Measurements from ENCODE around the gene ANKS1B.

Gene ANKS1B

DNA sequence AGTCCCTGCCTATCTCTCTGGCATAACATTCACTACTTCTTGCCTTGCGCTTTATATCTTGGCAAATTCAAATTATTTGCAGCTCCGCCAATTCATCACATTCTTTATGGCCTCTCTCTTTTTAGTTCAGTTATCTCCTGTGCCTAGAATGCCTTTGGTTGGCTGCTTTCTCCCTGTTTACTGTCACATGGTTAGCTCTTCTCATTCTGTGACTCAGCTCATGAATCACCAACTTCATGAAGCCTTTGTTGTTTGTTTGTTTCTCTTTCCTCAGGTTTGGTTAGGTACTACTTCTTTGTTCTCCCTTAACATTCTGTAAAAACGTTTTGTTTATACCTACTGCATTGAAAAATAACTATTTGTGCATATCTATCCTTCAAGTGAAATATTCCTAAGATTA lies 713.7 kb downstream of the ANKS1B start:
- TF ChIP-seq NFIC (IDR thresholded peaks at IDR 0.05) (no peak), TAF1 (IDR thresholded peaks at IDR 0.05; ENCODE audit: low read depth) (no peak), CEBPB (IDR thresholded peaks at IDR 0.05) (no peak), ZBTB7A (IDR thresholded peaks at IDR 0.05; ENCODE audit: low read depth) (no peak), YY1 (IDR thresholded peaks at IDR 0.05; ENCODE audit: low read depth) (no peak), TEAD4 (IDR thresholded peaks at IDR 0.05) (no peak), RAD21 (IDR thresholded peaks at IDR 0.05; ENCODE audit: low read depth) (no peak), FOXM1 (IDR thresholded peaks at IDR 0.05; ENCODE audit: borderline replicate concordance, low read depth) (no peak), EGR1 (IDR thresholded peaks at IDR 0.05) (no peak), TCF12 (IDR thresholded peaks at IDR 0.05; ENCODE audit: low read depth) (no peak), EP300 (IDR thresholded peaks at IDR 0.05; ENCODE audit: borderline replicate concordance) (no peak), CREB1 (IDR thresholded peaks at IDR 0.05; ENCODE audit: low read depth) (no peak)
- TF ChIP-seq, protein P1, sequence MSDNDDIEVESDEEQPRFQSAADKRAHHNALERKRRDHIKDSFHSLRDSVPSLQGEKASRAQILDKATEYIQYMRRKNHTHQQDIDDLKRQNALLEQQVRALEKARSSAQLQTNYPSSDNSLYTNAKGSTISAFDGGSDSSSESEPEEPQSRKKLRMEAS (IDR thresholded peaks at IDR 0.05): no peak
- TF ChIP-seq, protein P2, sequence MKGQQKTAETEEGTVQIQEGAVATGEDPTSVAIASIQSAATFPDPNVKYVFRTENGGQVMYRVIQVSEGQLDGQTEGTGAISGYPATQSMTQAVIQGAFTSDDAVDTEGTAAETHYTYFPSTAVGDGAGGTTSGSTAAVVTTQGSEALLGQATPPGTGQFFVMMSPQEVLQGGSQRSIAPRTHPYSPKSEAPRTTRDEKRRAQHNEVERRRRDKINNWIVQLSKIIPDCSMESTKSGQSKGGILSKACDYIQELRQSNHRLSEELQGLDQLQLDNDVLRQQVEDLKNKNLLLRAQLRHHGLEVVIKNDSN (IDR thresholded peaks at IDR 0.05): no peak
- TF ChIP-seq, protein P3, sequence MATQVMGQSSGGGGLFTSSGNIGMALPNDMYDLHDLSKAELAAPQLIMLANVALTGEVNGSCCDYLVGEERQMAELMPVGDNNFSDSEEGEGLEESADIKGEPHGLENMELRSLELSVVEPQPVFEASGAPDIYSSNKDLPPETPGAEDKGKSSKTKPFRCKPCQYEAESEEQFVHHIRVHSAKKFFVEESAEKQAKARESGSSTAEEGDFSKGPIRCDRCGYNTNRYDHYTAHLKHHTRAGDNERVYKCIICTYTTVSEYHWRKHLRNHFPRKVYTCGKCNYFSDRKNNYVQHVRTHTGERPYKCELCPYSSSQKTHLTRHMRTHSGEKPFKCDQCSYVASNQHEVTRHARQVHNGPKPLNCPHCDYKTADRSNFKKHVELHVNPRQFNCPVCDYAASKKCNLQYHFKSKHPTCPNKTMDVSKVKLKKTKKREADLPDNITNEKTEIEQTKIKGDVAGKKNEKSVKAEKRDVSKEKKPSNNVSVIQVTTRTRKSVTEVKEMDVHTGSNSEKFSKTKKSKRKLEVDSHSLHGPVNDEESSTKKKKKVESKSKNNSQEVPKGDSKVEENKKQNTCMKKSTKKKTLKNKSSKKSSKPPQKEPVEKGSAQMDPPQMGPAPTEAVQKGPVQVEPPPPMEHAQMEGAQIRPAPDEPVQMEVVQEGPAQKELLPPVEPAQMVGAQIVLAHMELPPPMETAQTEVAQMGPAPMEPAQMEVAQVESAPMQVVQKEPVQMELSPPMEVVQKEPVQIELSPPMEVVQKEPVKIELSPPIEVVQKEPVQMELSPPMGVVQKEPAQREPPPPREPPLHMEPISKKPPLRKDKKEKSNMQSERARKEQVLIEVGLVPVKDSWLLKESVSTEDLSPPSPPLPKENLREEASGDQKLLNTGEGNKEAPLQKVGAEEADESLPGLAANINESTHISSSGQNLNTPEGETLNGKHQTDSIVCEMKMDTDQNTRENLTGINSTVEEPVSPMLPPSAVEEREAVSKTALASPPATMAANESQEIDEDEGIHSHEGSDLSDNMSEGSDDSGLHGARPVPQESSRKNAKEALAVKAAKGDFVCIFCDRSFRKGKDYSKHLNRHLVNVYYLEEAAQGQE (IDR thresholded peaks at IDR 0.05; ENCODE audit: low read depth): no peak

DNA sequence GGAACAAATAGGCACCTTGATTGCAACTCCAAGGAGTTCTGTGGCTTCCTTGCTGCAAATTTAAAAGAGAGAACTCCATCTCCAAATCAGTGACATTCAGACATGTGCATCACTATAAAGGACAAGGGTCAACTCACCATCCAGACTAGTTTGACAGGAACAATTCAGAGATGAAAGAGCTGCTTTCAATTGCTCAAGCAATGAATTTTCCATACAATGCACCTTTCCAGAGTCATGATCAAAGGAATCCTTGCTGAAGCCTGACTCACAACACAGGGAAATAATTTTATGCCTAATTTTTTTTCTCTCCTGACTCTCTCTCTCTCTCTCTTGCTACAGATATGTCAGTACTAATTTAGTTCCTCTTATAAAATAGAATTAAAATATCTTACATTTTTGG lies 717.7 kb downstream of the ANKS1B start:
- TF ChIP-seq TAF1 (IDR thresholded peaks at IDR 0.05; ENCODE audit: low read depth): no peak
- TF ChIP-seq, protein P1 (IDR thresholded peaks at IDR 0.05): no peak
- no peak for TF ChIP-seq EGR1 (IDR thresholded peaks at IDR 0.05)

DNA sequence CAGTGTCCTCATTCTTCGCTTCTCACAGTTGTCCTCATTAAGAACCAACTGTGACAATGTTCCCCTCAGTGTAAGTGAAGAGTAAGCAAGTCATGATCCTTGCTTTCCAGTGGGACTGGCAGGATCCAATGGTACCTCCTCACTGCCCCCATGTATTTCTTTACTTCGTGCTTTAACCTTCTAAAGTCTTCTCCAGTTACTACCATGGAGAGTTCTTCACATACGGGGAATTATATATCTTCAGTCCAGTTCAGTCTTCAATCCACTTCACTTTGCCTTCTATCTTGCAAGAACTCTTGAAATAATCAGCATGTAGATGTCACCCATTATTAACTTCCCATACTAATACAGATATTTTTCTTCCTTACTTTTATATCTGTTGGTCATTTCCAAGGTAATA lies 719.1 kb downstream of the ANKS1B start:
- TF ChIP-seq TCF12 (IDR thresholded peaks at IDR 0.05; ENCODE audit: low read depth): no peak
- TF ChIP-seq, protein P3 (IDR thresholded peaks at IDR 0.05; ENCODE audit: low read depth): peak; percentile 53; the same call in 1 of the 2 replicates

DNA sequence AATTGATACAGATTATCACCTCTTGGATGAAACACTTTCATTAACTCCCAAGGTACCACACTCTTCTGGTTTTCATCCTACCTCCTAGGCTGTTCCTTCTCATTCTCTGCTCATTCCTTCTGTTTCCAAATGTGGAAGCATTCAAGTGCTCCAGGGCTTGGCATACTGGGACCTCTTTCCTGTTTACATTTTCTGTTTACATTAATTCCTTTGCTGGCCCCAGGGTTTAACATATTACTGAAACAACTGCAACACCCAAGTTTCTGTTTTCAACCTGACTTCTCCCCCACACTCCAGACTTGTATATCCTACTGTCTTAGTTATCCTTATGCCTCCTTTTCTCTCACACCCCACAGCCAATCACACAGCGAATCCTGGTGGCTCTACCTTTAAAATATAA lies 723.5 kb downstream of the ANKS1B start:
- TF ChIP-seq TCF12 (IDR thresholded peaks at IDR 0.05; ENCODE audit: low read depth) (no peak), EGR1 (IDR thresholded peaks at IDR 0.05) (no peak), ZBTB7A (IDR thresholded peaks at IDR 0.05; ENCODE audit: low read depth) (no peak), FOXM1 (IDR thresholded peaks at IDR 0.05; ENCODE audit: borderline replicate concordance, low read depth) (no peak)
- TF ChIP-seq, protein P3 (IDR thresholded peaks at IDR 0.05; ENCODE audit: low read depth): no peak

DNA sequence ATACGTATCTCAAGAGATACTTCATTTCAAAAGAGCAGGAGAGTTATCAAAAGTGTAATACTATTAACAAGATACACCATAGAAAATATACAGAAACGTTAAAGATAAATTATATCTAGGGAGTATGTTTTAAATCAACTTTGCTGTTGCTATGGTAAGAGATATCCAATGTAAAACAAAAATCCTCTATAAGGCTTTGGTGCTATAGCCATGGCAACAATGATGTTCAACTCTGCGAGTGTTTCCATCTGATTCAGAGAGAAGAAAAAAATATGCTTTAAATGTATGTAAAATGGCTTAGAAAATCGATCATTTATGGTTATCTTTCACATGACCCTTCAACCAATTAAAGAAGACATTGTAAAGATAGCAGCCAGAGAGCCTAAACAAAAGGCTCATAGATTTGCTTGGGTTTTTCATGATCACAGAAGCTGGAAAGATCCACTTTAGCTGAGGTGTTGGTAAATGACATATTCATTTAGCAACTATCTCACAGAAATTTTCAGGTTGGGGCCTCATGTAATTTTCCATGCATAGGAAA lies 724.2 kb downstream of the ANKS1B start:
- TF ChIP-seq TAF1 (IDR thresholded peaks at IDR 0.05; ENCODE audit: low read depth) (no peak), EGR1 (IDR thresholded peaks at IDR 0.05) (no peak), YY1 (IDR thresholded peaks at IDR 0.05; ENCODE audit: low read depth) (no peak), TEAD4 (IDR thresholded peaks at IDR 0.05) (no peak)
